MG63 (cell line): ENCODE results near the gene CDK18. TPM values are rescaled to one million over a fixed set of nuclear protein-coding genes. Genes with fewer than 3 reads are reported as not detected.

ENCODE experiments used
- DNase-seq: peaks from one replicate; pipeline ENCODE4 v3.0.0-alpha.2; 2020
- H3K27me3 ChIP-seq: fragments of 250-450 bp; sonication (Bioruptor Pico); 2 replicates; pipeline ENCODE4 v1.5.1; 2020; ENCODE audit warnings: mild to moderate bottlenecking, moderate library complexity
- H3K36me3 ChIP-seq: fragments of 250-450 bp; sonication (Bioruptor Pico); 2 replicates; pipeline ENCODE4 v1.5.1; 2020; ENCODE audit warnings: mild to moderate bottlenecking, moderate library complexity
- H3K4me3 ChIP-seq: fragments of 250-450 bp; sonication (Bioruptor Pico); 2 replicates; pipeline ENCODE4 v1.5.1; 2020; ENCODE audit warnings: mild to moderate bottlenecking, moderate library complexity
- H3K9me3 ChIP-seq: fragments of 250-450 bp; sonication (Bioruptor Pico); 2 replicates; pipeline ENCODE4 v1.5.1; 2020; ENCODE audit warnings: mild to moderate bottlenecking, moderate library complexity
- total RNA-seq: library from RNA; depleted of rRNA; stranded (reverse); fragments of >200 nt; shearing (Covaris generic); gene quantifications from 2 replicates; pipeline ENCODE4 v1.2.3, GENCODE V29; 2014; ENCODE audit warnings: low replicate concordance; rRNA removed

CDK18 gene
- total RNA-seq, 1 experiment from 2014 or later: 3.0 TPM

- Histone ChIP-seq H3K9me3 (no peaks in the 10 kb centered on the region), H3K27me3 (peaks cover 26% of the 10 kb centered on the region), H3K4me3 (no peak overlapping the region), H3K36me3 (no peaks in the 10 kb centered on the region)
- no peak for DNase-seq
These were observed 76.4 kb downstream of the CDK18 start for GRCh38 chr1:205580923-205581180.

GRCh38 chr1:205581321-205581980, 77.0 kb downstream of the CDK18 start:
- DNase-seq: no peak

GRCh38 chr1:205582046-205582445, 77.6 kb downstream of the CDK18 start:
- Histone ChIP-seq H3K27me3 (peaks cover 23% of the 10 kb centered on the region; the same call in 1 of the 2 replicates), H3K9me3 (no peaks in the 10 kb centered on the region), H3K4me3 (no peak overlapping the region), H3K36me3 (no peaks in the 10 kb centered on the region)
- DNase-seq: no peak

More at GRCh38 chr1:205581321-205581980, 77.0 kb downstream of the CDK18 start:
- H3K36me3 ChIP-seq: no peaks in the 10 kb centered on the region
- H3K9me3 ChIP-seq: no peaks in the 10 kb centered on the region
- H3K27me3 ChIP-seq: peaks cover 26% of the 10 kb centered on the region
- no peak overlapping the region for H3K4me3 ChIP-seq

Other genes with a start within 250 kb of the CDK18 start
- 0.27 and 2.4 TPM in 2 replicates for gene NUAK2, start 182.9 kb upstream of the CDK18 start, total RNA-seq
- gene KLHDC8A, start 147.7 kb upstream of the CDK18 start, total RNA-seq: not detected in 2 replicates
- not detected in 2 replicates for gene LEMD1, start 82.6 kb upstream of the CDK18 start, total RNA-seq
- gene BLACAT1, start 48.6 kb upstream of the CDK18 start, total RNA-seq: not detected in 2 replicates
- 16.5 and 20.9 TPM in 2 replicates for gene ELK4, start 127.3 kb downstream of the CDK18 start, total RNA-seq
- 1.7 and 3.2 TPM in 2 replicates for gene SLC45A3, start 175.8 kb downstream of the CDK18 start, total RNA-seq
- 228 and 336 TPM in 2 replicates for gene NUCKS1, start 245.5 kb downstream of the CDK18 start, total RNA-seq